Activated naive CD8-positive, alpha-beta T cell treated with anti-CD3 and anti-CD28 coated beads, Interleukin-2, amount 50 U/mL, for 24 hours (primary cell): Measurements from ENCODE around the gene LONRF2.

Experiments
- ATAC-seq: fragments of 150-1000 bp; cut with Tn5 transposase; one replicate; pipeline ENCODE4 v1.10.0; 2021
- DNase-seq: peaks from one replicate; pipeline ENCODE4 v3.0.0; 2021
- H3K27ac Mint-ChIP-seq: one replicate; pipeline ENCODE4 v1.8.0; 2021; ENCODE audit warnings: mild to moderate bottlenecking, mixed read lengths
- H3K27me3 Mint-ChIP-seq: one replicate; pipeline ENCODE4 v1.8.0; 2021; ENCODE audit warnings: mixed read lengths
- H3K36me3 Mint-ChIP-seq: one replicate; pipeline ENCODE4 v1.8.0; 2021; ENCODE audit warnings: low read depth, mixed read lengths
- H3K4me1 Mint-ChIP-seq: one replicate; pipeline ENCODE4 v1.8.0; 2021; ENCODE audit warnings: mixed read lengths
- H3K4me3 Mint-ChIP-seq: one replicate; pipeline ENCODE4 v1.8.0; 2021; ENCODE audit warnings: mild to moderate bottlenecking, moderate library complexity, mixed read lengths
- H3K9me3 Mint-ChIP-seq: one replicate; pipeline ENCODE4 v1.8.0; 2021; ENCODE audit warnings: mixed read lengths

LONRF2 gene

GRCh38 chr2:100246163-100247145 lies 75.8 kb downstream of the LONRF2 start:
- Mint-ChIP-seq H3K27ac (no peak overlapping the region), H3K4me1 (peaks cover 33% of the 10 kb centered on the region), H3K36me3 (no peaks in the 10 kb centered on the region), H3K4me3 (no peak overlapping the region), H3K27me3 (peaks cover 7% of the 10 kb centered on the region), H3K9me3 (no peaks in the 10 kb centered on the region)
- peak; percentile 12 for DNase-seq
- no peak for ATAC-seq

GRCh38 chr2:100245681-100246080 lies 76.6 kb downstream of the LONRF2 start:
- Mint-ChIP-seq H3K4me1 (peaks cover 31% of the 10 kb centered on the region), H3K36me3 (no peaks in the 10 kb centered on the region), H3K27ac (no peak overlapping the region), H3K4me3 (no peak overlapping the region), H3K27me3 (peaks cover 7% of the 10 kb centered on the region), H3K9me3 (no peaks in the 10 kb centered on the region)
- DNase-seq = no peak
- ATAC-seq = no peak

DNA sequence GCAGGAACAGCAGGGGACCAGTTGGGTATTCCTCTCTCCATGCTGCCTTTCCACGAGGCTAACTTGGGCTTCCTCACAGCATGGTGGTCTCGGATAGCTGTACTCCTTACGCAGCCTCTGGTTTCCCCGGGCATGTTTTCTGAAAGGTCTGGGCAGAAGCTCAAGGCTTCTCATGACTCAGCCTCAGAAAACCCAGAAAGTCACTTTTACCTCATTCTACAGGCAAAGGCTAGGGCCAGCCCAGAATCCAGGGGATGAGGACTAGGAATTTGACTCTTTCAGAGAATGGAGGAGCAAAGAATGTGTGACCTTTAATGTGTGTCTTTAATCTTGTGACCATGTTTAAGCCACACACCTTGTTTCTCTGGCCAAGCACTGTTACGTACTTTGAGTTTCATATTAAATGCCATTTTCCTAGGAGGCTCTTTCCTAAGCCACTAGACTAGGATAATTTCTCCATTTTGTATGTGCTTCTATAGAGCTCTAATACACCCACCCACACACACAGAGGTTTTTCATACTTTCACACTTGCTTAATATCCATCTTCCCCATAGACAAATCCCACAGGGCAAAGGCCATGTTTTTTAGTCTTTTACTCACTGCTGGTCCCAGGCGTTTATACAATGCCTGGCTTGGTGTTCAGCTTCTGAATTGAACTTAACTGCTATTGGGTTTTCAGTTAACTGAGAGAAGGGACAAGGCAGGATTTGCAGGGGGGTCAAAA lies 77.3 kb downstream of the LONRF2 start:
- Mint-ChIP-seq H3K27ac (no peak overlapping the region), H3K36me3 (no peaks in the 10 kb centered on the region), H3K27me3 (peaks cover 7% of the 10 kb centered on the region), H3K9me3 (no peaks in the 10 kb centered on the region), H3K4me3 (no peak overlapping the region), H3K4me1 (peaks cover 31% of the 10 kb centered on the region)
- DNase-seq = no peak
- no peak for ATAC-seq

- DNase-seq (no peak), ATAC-seq (no peak)
- Mint-ChIP-seq H3K27ac (no peak overlapping the region), H3K27me3 (peaks cover 7% of the 10 kb centered on the region), H3K4me3 (no peak overlapping the region), H3K9me3 (no peaks in the 10 kb centered on the region), H3K36me3 (no peaks in the 10 kb centered on the region), H3K4me1 (peaks cover 28% of the 10 kb centered on the region)
Measured at GRCh38 chr2:100243631-100244030, 78.7 kb downstream of the LONRF2 start.

DNA sequence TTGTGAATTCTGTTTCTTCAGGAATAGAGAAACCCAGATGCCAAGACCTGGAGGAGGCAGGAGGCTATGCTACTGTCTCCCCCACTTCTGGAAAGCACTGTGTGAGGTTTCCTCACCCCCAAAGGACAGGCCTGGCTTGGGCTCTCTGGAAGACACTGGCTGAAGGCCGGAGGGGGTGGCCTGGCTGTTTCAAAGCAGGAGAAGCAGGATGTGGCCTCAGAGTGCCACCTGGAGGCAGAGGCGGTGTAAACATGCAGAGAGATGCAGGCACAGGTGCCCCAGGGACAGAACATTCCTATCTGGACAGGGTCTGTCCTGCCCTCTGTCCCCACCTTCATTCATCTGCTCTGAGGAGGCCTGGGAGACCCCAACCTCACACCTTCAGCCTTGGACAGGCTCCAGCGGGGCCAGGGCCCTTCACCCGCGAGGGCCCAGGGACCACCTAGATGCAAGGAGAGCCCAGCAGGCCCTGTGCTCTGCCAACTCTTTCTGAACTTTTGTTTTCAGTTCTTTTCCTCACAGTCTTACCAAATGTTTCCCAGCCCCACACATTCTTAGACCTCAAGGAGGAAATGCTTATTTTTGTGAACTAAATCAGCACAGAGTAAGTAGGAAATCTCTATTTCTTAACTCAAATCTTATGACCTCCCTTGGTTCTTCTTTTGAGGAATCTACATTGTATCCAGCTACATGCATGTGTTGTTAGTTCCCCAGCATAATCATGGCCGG lies 79.2 kb downstream of the LONRF2 start:
- no peak overlapping the region for H3K27ac Mint-ChIP-seq
- peak; percentile 31 for ATAC-seq
- H3K27me3 Mint-ChIP-seq = peaks cover 5% of the 10 kb centered on the region
- peak; percentile 66 for DNase-seq
- peaks cover 26% of the 10 kb centered on the region for H3K4me1 Mint-ChIP-seq
- no peaks in the 10 kb centered on the region for H3K9me3 Mint-ChIP-seq
- no peaks in the 10 kb centered on the region for H3K36me3 Mint-ChIP-seq
- H3K4me3 Mint-ChIP-seq = no peak overlapping the region

GRCh38 chr2:100242476-100242875 lies 79.8 kb downstream of the LONRF2 start:
- Mint-ChIP-seq H3K4me1 (peaks cover 24% of the 10 kb centered on the region), H3K27me3 (peaks cover 4% of the 10 kb centered on the region), H3K9me3 (no peaks in the 10 kb centered on the region), H3K27ac (no peak overlapping the region), H3K36me3 (no peaks in the 10 kb centered on the region), H3K4me3 (no peak overlapping the region)
- no peak for ATAC-seq
- no peak for DNase-seq

DNA sequence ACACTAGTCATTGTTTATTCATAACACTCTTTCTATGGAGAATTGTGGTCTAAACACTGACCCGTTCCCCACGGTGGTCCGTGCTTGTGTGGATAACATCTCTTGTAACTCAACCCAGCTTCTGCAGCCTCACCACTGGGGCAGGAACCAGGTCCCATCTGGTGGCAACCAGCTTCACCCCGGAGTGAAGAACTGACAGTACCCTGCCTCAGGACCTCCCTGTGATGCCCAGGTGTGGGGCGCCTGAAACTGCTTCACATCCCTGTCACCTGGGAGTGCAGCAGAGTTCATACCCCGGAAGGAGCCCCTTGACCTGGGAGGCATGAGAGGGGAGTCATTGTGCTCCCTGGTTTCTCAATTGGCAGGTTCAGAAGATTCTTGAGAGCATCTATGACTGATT lies 81.1 kb downstream of the LONRF2 start:
- no peak overlapping the region for H3K27ac Mint-ChIP-seq
- H3K4me3 Mint-ChIP-seq = no peak overlapping the region
- no peak for DNase-seq
- no peaks in the 10 kb centered on the region for H3K36me3 Mint-ChIP-seq
- H3K27me3 Mint-ChIP-seq = peaks cover under 1% of the 10 kb centered on the region
- peaks cover 20% of the 10 kb centered on the region for H3K4me1 Mint-ChIP-seq
- ATAC-seq = no peak
- H3K9me3 Mint-ChIP-seq = no peaks in the 10 kb centered on the region

GRCh38 chr2:100240386-100240785 lies 81.9 kb downstream of the LONRF2 start:
- DNase-seq (no peak), ATAC-seq (no peak)
- H3K9me3 Mint-ChIP-seq = no peaks in the 10 kb centered on the region
- no peak overlapping the region for H3K4me3 Mint-ChIP-seq
- no peaks in the 10 kb centered on the region for H3K27me3 Mint-ChIP-seq
- H3K4me1 Mint-ChIP-seq = peaks cover 21% of the 10 kb centered on the region
- H3K36me3 Mint-ChIP-seq = no peaks in the 10 kb centered on the region
- H3K27ac Mint-ChIP-seq = no peak overlapping the region

DNA sequence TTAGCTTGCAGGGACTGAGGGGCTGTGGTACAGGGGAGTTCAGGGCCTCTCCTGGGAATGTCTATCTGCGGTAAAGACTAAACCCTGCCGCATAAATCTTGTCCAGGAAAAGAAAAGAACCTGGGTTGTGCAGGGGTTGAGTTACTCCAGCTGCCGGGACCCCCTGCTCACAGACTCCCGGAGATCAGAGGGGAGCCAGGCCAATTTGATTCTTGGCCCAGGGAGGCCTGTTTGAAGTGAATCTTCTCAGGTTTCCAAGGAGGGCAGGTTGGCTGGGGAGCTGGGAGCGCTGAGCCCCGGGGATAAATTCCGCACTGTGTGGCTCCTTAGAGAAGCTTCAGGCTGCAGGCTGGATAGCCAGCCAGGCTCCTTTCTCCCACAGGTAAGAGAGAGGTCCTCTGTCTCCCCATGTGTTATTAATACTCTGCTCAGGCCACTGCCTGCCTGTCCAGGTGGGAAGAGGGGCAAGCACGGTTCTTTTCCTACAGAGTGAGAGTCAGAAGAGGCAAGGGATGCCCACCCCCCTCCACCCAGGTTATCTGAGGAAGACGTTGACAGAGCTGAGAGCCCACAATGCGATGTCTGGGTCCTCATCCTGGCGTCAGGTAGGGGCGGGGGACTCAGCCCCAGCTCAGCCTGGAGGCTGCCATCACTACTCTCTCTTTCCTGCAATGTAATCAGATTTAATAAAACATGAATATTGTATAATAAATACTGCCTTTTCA lies 82.7 kb downstream of the LONRF2 start:
- ATAC-seq = no peak

DNA sequence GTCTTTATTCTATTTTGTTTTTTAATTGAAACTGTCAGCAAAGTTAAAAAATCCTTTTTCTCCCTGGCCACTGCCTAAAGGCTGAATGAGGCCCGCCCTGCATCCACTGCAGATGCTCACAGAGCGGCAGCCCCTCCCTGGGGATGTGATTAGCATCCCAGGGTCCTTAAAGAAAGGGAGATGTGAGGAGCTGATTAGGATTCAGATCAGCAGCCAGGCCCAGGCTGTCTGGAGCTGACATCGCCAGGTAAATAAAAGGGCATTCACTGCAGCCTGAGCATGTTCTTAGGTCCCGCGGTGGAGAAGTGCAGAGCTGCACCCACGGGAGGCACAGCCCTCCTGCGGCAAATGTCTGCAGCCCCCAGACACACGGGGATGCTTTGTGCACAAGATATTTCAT lies 83.8 kb downstream of the LONRF2 start:
- H3K9me3 Mint-ChIP-seq = no peaks in the 10 kb centered on the region
- H3K4me1 Mint-ChIP-seq = peaks cover 30% of the 10 kb centered on the region
- H3K36me3 Mint-ChIP-seq = no peaks in the 10 kb centered on the region
- no peaks in the 10 kb centered on the region for H3K27me3 Mint-ChIP-seq
- H3K4me3 Mint-ChIP-seq = no peak overlapping the region
- no peak overlapping the region for H3K27ac Mint-ChIP-seq
- no peak for ATAC-seq
- DNase-seq = no peak

More for the DNA sequence above, 82.7 kb downstream of the LONRF2 start:
- Mint-ChIP-seq H3K4me1 (peaks cover 25% of the 10 kb centered on the region), H3K27ac (no peak overlapping the region), H3K4me3 (no peak overlapping the region), H3K27me3 (no peaks in the 10 kb centered on the region), H3K36me3 (no peaks in the 10 kb centered on the region), H3K9me3 (no peaks in the 10 kb centered on the region)
- DNase-seq = no peak

DNA sequence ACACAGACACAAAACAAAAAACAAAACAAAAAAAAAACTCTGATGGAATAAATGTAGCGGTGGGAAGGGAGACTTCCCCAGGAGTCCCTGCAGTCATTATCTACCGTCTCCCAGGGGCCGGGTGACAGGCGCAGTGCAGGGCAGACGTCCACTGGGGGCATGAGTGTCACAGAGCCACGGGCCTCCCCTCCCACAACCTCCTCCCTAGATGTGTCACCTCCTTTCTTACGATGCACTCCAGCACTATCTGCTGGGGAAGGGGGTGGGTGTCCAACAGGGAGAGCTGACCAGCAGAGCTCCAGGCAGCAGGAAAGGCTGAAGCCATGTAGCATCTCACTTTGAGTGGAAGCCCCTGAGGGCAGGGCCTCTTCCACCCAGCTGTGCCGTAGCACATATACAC lies 84.5 kb downstream of the LONRF2 start:
- H3K27ac Mint-ChIP-seq = no peak overlapping the region
- peaks cover 29% of the 10 kb centered on the region for H3K4me1 Mint-ChIP-seq
- no peak for ATAC-seq
- H3K27me3 Mint-ChIP-seq = no peaks in the 10 kb centered on the region
- DNase-seq = no peak
- no peaks in the 10 kb centered on the region for H3K9me3 Mint-ChIP-seq
- no peak overlapping the region for H3K4me3 Mint-ChIP-seq
- no peaks in the 10 kb centered on the region for H3K36me3 Mint-ChIP-seq

GRCh38 chr2:100237163-100237562 lies 85.1 kb downstream of the LONRF2 start:
- Mint-ChIP-seq H3K27ac (no peak overlapping the region), H3K4me3 (no peak overlapping the region), H3K4me1 (peaks cover 29% of the 10 kb centered on the region), H3K36me3 (no peaks in the 10 kb centered on the region), H3K27me3 (no peaks in the 10 kb centered on the region), H3K9me3 (no peaks in the 10 kb centered on the region)
- ATAC-seq (no peak), DNase-seq (no peak)

GRCh38 chr2:100236166-100236565 lies 86.1 kb downstream of the LONRF2 start:
- no peak for DNase-seq
- Mint-ChIP-seq H3K9me3 (no peaks in the 10 kb centered on the region), H3K4me3 (no peak overlapping the region), H3K27me3 (no peaks in the 10 kb centered on the region), H3K4me1 (peaks cover 32% of the 10 kb centered on the region), H3K27ac (no peak overlapping the region), H3K36me3 (no peaks in the 10 kb centered on the region)
- no peak for ATAC-seq

DNA sequence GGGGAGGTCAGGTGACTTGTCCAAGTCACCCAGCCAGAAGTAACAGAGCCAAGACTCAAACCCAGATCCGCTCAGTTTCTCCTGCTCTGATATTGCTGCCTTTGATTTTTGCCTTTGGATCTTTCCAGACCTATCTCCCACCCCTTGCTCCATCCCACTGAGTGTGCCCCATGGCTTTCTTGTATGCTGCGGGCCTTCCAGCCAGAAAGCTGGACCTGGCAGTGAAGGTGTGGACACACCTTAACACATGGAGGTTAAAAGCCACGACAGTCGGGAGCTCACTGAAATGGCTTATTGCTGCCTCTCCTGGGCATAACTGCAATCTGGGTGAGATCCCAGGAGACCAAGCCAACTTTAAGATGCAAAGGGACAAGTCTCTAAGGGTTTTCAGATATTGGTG lies 86.7 kb downstream of the LONRF2 start:
- Mint-ChIP-seq H3K36me3 (no peaks in the 10 kb centered on the region), H3K27ac (peak overlapping the region; percentile 11), H3K4me1 (peaks cover 32% of the 10 kb centered on the region), H3K27me3 (no peaks in the 10 kb centered on the region), H3K9me3 (no peaks in the 10 kb centered on the region), H3K4me3 (no peak overlapping the region)
- ATAC-seq = no peak
- DNase-seq = no peak
